IPS DF 19.7 (cell line): ENCODE data around the gene DDX5.

Experiments
- DNase-seq: peaks from one replicate; pipeline ENCODE4 v3.0.0-alpha.2; 2013; ENCODE audit warnings: low read depth, low spot score

DDX5 gene

GRCh38 chr17:64506201-64506575 is at the start of gene DDX5:
TSS of gene DDX5 (minus strand) at chr17:64506289. CDS start at chr17:64506119, 170 bp downstream.
- DNase-seq = peak; percentile 78

- DNase-seq = no peak
These were observed 49.2 kb upstream of the DDX5 start for GRCh38 chr17:64555281-64555680.

- DNase-seq = no peak
These were observed 48.0 kb upstream of the DDX5 start for GRCh38 chr17:64554028-64554637.

GRCh38 chr17:64551461-64551860 is 45.4 kb upstream of the DDX5 start:
- DNase-seq = no peak

- no peak for DNase-seq
These were observed 41.2 kb upstream of the DDX5 start for GRCh38 chr17:64547319-64547718.

GRCh38 chr17:64546716-64547115 is 40.6 kb upstream of the DDX5 start:
- no peak for DNase-seq

- DNase-seq = no peak
These were observed 38.7 kb upstream of the DDX5 start for GRCh38 chr17:64544742-64545141.

GRCh38 chr17:64540118-64540776 is 34.2 kb upstream of the DDX5 start:
- no peak for DNase-seq

- DNase-seq = no peak
These were observed 32.5 kb upstream of the DDX5 start for GRCh38 chr17:64538508-64539130.

- DNase-seq = no peak
These were observed 31.4 kb upstream of the DDX5 start for GRCh38 chr17:64537488-64537887.

GRCh38 chr17:64536913-64537312 is 30.8 kb upstream of the DDX5 start:
- DNase-seq = no peak

- no peak for DNase-seq
These were observed 29.3 kb upstream of the DDX5 start for GRCh38 chr17:64535357-64535756.

- DNase-seq = no peak
These were observed 28.1 kb upstream of the DDX5 start for GRCh38 chr17:64534187-64534586.

- DNase-seq = no peak
These were observed 27.7 kb upstream of the DDX5 start for GRCh38 chr17:64533784-64534183.

- no peak for DNase-seq
These were observed 26.3 kb upstream of the DDX5 start for GRCh38 chr17:64532409-64532808.

GRCh38 chr17:64531955-64532371 is 25.9 kb upstream of the DDX5 start:
- DNase-seq = no peak

GRCh38 chr17:64529221-64529620 is 23.1 kb upstream of the DDX5 start:
- DNase-seq = no peak

GRCh38 chr17:64527914-64528313 is 21.8 kb upstream of the DDX5 start:
- no peak for DNase-seq

- DNase-seq = no peak
These were observed 14.3 kb upstream of the DDX5 start for GRCh38 chr17:64520359-64520758.

- no peak for DNase-seq
These were observed 13.5 kb upstream of the DDX5 start for GRCh38 chr17:64519601-64520000.

GRCh38 chr17:64515829-64516228 is 9.7 kb upstream of the DDX5 start:
- no peak for DNase-seq

GRCh38 chr17:64515419-64515818 is 9.3 kb upstream of the DDX5 start:
- no peak for DNase-seq

GRCh38 chr17:64509179-64509578 is 3.1 kb upstream of the DDX5 start:
- no peak for DNase-seq
